ENCODE data around the gene PAPOLA. TPM values are rescaled to one million over a fixed set of nuclear protein-coding genes. Genes with fewer than 3 reads are reported as not detected.

PAPOLA gene
- total RNA-seq, 1 donor from 2014 or later = 102 TPM

- TF ChIP-seq, protein P1, sequence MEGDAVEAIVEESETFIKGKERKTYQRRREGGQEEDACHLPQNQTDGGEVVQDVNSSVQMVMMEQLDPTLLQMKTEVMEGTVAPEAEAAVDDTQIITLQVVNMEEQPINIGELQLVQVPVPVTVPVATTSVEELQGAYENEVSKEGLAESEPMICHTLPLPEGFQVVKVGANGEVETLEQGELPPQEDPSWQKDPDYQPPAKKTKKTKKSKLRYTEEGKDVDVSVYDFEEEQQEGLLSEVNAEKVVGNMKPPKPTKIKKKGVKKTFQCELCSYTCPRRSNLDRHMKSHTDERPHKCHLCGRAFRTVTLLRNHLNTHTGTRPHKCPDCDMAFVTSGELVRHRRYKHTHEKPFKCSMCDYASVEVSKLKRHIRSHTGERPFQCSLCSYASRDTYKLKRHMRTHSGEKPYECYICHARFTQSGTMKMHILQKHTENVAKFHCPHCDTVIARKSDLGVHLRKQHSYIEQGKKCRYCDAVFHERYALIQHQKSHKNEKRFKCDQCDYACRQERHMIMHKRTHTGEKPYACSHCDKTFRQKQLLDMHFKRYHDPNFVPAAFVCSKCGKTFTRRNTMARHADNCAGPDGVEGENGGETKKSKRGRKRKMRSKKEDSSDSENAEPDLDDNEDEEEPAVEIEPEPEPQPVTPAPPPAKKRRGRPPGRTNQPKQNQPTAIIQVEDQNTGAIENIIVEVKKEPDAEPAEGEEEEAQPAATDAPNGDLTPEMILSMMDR (IDR thresholded peaks at IDR 0.05; ENCODE audit: insufficient read depth, low read length, poor library complexity, severe bottlenecking) = no peak
- H3K27me3 ChIP-seq (ENCODE audit: control insufficient read depth, insufficient read depth, low read length) = peaks cover 32% of the 10 kb centered on the region
Observed at GRCh38 chr14:96582411-96582961, 80.3 kb downstream of the PAPOLA start.

GRCh38 chr14:96582995-96583394 lies 80.8 kb downstream of the PAPOLA start:
- Histone ChIP-seq H3K36me3 (ENCODE audit: control insufficient read depth, insufficient read depth, low read length) (no peaks in the 10 kb centered on the region), H3K27me3 (ENCODE audit: control insufficient read depth, insufficient read depth, low read length) (peaks cover 32% of the 10 kb centered on the region), H3K4me3 (ENCODE audit: low read depth, low read length) (no peak overlapping the region)
- TF ChIP-seq, protein P1 (IDR thresholded peaks at IDR 0.05; ENCODE audit: insufficient read depth, low read length, poor library complexity, severe bottlenecking) = no peak
- DNase-seq (ENCODE audit: low read depth) = no peak

More at GRCh38 chr14:96582411-96582961, 80.3 kb downstream of the PAPOLA start:
- no peaks in the 10 kb centered on the region for H3K36me3 ChIP-seq (ENCODE audit: control insufficient read depth, insufficient read depth, low read length)
- H3K4me3 ChIP-seq (ENCODE audit: low read depth, low read length) = no peak overlapping the region
- DNase-seq (ENCODE audit: low read depth) = no peak

- H3K36me3 ChIP-seq (ENCODE audit: control insufficient read depth, insufficient read depth, low read length) = no peaks in the 10 kb centered on the region
- H3K4me3 ChIP-seq (ENCODE audit: low read depth, low read length) = no peak overlapping the region
- TF ChIP-seq, protein P1 (IDR thresholded peaks at IDR 0.05; ENCODE audit: insufficient read depth, low read length, poor library complexity, severe bottlenecking) = no peak
- peaks cover 34% of the 10 kb centered on the region for H3K27me3 ChIP-seq (ENCODE audit: control insufficient read depth, insufficient read depth, low read length)
- no peak for DNase-seq (ENCODE audit: low read depth)
Observed at GRCh38 chr14:96583569-96584041, 81.4 kb downstream of the PAPOLA start.

GRCh38 chr14:96584199-96584906 lies 82.2 kb downstream of the PAPOLA start:
- H3K4me3 ChIP-seq (ENCODE audit: low read depth, low read length) = no peak overlapping the region
- TF ChIP-seq, protein P1 (IDR thresholded peaks at IDR 0.05; ENCODE audit: insufficient read depth, low read length, poor library complexity, severe bottlenecking) = peak; percentile 70
- DNase-seq (ENCODE audit: low read depth) = no peak
- no peaks in the 10 kb centered on the region for H3K36me3 ChIP-seq (ENCODE audit: control insufficient read depth, insufficient read depth, low read length)
- H3K27me3 ChIP-seq (ENCODE audit: control insufficient read depth, insufficient read depth, low read length) = peaks cover 34% of the 10 kb centered on the region

DNA sequence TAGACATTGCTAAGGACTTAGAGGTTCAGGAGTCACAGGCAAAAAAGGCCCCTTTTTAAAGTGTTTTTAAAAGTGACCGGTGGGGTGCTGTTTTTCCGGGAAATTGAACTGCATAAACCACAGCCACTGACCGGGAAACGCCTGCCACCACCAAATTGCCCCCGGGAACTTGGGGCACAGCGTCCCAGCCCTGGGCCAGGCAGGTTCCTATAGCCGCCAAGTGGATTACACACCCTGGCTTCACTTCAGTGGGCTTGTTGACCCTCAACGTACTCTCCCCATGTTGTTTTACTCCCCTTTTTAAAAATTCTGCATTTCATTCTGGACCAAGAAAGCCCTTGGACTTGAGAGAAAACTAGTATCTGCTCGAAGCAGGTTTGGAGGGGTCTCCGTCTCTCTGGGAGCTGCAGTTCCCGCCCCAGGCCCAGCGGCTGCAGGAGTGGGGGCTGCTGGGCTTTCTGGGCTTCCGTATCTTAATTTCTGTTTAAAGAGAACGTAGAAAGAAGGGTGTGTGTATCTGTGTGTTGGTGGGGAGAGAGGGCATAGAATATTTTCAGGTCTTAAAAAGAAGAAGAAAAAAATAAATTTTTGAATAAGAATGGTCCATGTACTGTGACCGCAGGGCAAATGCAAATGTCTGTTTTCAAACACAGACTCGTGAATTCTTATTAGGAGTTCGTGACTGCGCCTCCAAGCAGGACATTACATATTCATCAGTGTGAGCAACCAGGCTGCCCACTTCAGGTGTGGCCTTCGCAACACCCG lies 82.9 kb downstream of the PAPOLA start:
- Histone ChIP-seq H3K27me3 (ENCODE audit: control insufficient read depth, insufficient read depth, low read length) (peaks cover 34% of the 10 kb centered on the region), H3K4me3 (ENCODE audit: low read depth, low read length) (no peak overlapping the region), H3K36me3 (ENCODE audit: control insufficient read depth, insufficient read depth, low read length) (no peaks in the 10 kb centered on the region)
- DNase-seq (ENCODE audit: low read depth) = no peak
- TF ChIP-seq, protein P1 (IDR thresholded peaks at IDR 0.05; ENCODE audit: insufficient read depth, low read length, poor library complexity, severe bottlenecking) = no peak

Data from kidney epithelial cell (primary cell).